GM12878 (cell line): ENCODE measurements around the gene HMG20B. TPM values are rescaled to one million over a fixed set of nuclear protein-coding genes. Genes with fewer than 3 reads are reported as not detected.

ENCODE experiments used
- CBFB ChIP-seq: IDR thresholded peaks from 2 replicates; pipeline ENCODE4 v1.6.1; 2016; ENCODE audit warnings: antibody characterized with exemption, low read depth
- ELK1 ChIP-seq: IDR thresholded peaks from 2 replicates; pipeline ENCODE4 v1.6.1; 2012; ENCODE audit warnings: low read depth, low read length, improper control_type of control experiment
- HDAC6 ChIP-seq: fragments of 200-600 bp; sonication (generic); IDR thresholded peaks from one replicate; pipeline ENCODE4 v1.8.0; 2017; ENCODE audit warnings: antibody characterized with exemption; ENCODE audit not compliant: unreplicated experiment
- NFXL1 ChIP-seq: fragments of 450-650 bp; IDR thresholded peaks from 2 replicates; pipeline ENCODE4 v1.6.1; 2017; ENCODE audit warnings: antibody characterized with exemption, mild to moderate bottlenecking, borderline replicate concordance
- POLR2A ChIP-seq: IDR thresholded peaks from 2 replicates; pipeline ENCODE4 v1.6.1; 2011; ENCODE audit warnings: low read depth, mild to moderate bottlenecking, low read length
- PRDM15 ChIP-seq: fragments of 450-650 bp; formaldehyde crosslinking; IDR thresholded peaks from 2 replicates; pipeline ENCODE4 v1.4.0; 2020; ENCODE audit warnings: mild to moderate bottlenecking, moderate library complexity
- REST ChIP-seq: IDR thresholded peaks from 2 replicates; pipeline ENCODE4 v1.6.1; 2012; ENCODE audit warnings: mild to moderate bottlenecking, low read depth, low read length
- SIX5 ChIP-seq: IDR thresholded peaks from 2 replicates; pipeline ENCODE4 v1.6.1; 2011; ENCODE audit warnings: mild to moderate bottlenecking, low read depth, low read length, moderate library complexity; ENCODE audit not compliant: severe bottlenecking
- SREBF2 ChIP-seq: IDR thresholded peaks from 2 replicates; pipeline ENCODE4 v1.6.1; 2012; ENCODE audit warnings: mild to moderate bottlenecking, low read length
- ZBTB4 ChIP-seq: fragments of 450-650 bp; formaldehyde crosslinking; IDR thresholded peaks from 2 replicates; pipeline ENCODE4 v1.4.0; 2022; ENCODE audit warnings: mild to moderate bottlenecking, moderate library complexity
- polyA plus RNA-seq, 11 experiments: library from polyadenylated mRNA; depleted of rRNA in 4 of 11; unstranded in 6 of 11; stranded (reverse) in 5 of 11; fragments of >200 nt; fragmentation: Nextera tagmentation in 4 of 11; fragmentation: Illumina TruSeq in 1 of 11; extraction: Ambion mirVana in 4 of 11; extraction: Trizol in 1 of 11; gene quantifications; 1 replicate in 1 of 11; 2 replicates in 10 of 11; pipeline versions ENCODE4 v1.2.1 to v1.2.3, GENCODE V29; 2011 to 2016; ENCODE audit warnings: inconsistent platforms in 2 of 11, missing spikeins in 2 of 11, low read depth in 1 of 11
- total RNA-seq, 4 experiments: library from RNA; depleted of rRNA in 3 of 4; stranded (reverse); fragments of >200 nt in 3 of 4; fragmentation: Illumina TruSeq in 1 of 4; extraction: Trizol in 1 of 4; gene quantifications; 2 replicates each; pipeline versions ENCODE4 v1.2.1 to v1.2.3, GENCODE V29; 2013 to 2021

The HMG20B gene
- total and polyA plus RNA-seq, 10 of the 15 experiments (the other 5 are each of a cell fraction or from before 2014, with no cell fraction given) = 0.37 to 92.7 (median 47.0) TPM

GRCh38 chr19:3528080-3528479 lies 44.7 kb upstream of the HMG20B start (continued):
- TF ChIP-seq NFXL1 (no peak), REST (no peak), SREBF2 (no peak), PRDM15 (no peak), ZBTB4 (no peak), ELK1 (no peak), CBFB (no peak), SIX5 (no peak), POLR2A (no peak; the same call in 1 of the 2 replicates), HDAC6 (no peak)
